ENCODE data around the gene DEFB114.

The DEFB114 gene

GRCh38 chr6:49982046-49982445 is 18.1 kb upstream of the DEFB114 start:
- DNase-seq (ENCODE audit: low read depth): no peak
- TF ChIP-seq CTCF (conservative IDR thresholded peaks at IDR 0.05; ENCODE audit: low read length): no peak
- no peak overlapping the region for H3K4me3 ChIP-seq (ENCODE audit: low read length)

GRCh38 chr6:49980898-49981297 is 16.9 kb upstream of the DEFB114 start:
- no peak for TF ChIP-seq CTCF (conservative IDR thresholded peaks at IDR 0.05; ENCODE audit: low read length)
- H3K4me3 ChIP-seq (ENCODE audit: low read length): no peak overlapping the region
- peak; percentile 20 for DNase-seq (ENCODE audit: low read depth)

GRCh38 chr6:49979584-49979983 is 15.6 kb upstream of the DEFB114 start:
- DNase-seq (ENCODE audit: low read depth): no peak
- H3K4me3 ChIP-seq (ENCODE audit: low read length): no peak overlapping the region
- TF ChIP-seq CTCF (conservative IDR thresholded peaks at IDR 0.05; ENCODE audit: low read length): no peak

GRCh38 chr6:49978332-49979226 is 14.6 kb upstream of the DEFB114 start:
- no peak for TF ChIP-seq CTCF (conservative IDR thresholded peaks at IDR 0.05; ENCODE audit: low read length)
- peak overlapping the region; percentile 12; the same call in 1 of the 2 replicates for H3K4me3 ChIP-seq (ENCODE audit: low read length)
- no peak for DNase-seq (ENCODE audit: low read depth)

- H3K4me3 ChIP-seq (ENCODE audit: low read length): no peak within 1 kb of the TSS
- no peak for DNase-seq (ENCODE audit: low read depth)
- no peak for TF ChIP-seq CTCF (conservative IDR thresholded peaks at IDR 0.05; ENCODE audit: low read length)
Measured at GRCh38 chr6:49969605-49970004, 5.6 kb upstream of the DEFB114 start, which contains the start of gene DEFB113. DEFB113 (minus strand) TSS chr6:49969625; CDS start chr6:49969625, 0 bp downstream.

GRCh38 chr6:49966823-49967222 is 2.9 kb upstream of the DEFB114 start:
- no peak for DNase-seq (ENCODE audit: low read depth)
- no peak for TF ChIP-seq CTCF (conservative IDR thresholded peaks at IDR 0.05; ENCODE audit: low read length)
- H3K4me3 ChIP-seq (ENCODE audit: low read length): no peak overlapping the region

- no peak overlapping the region for H3K4me3 ChIP-seq (ENCODE audit: low read length)
- DNase-seq (ENCODE audit: low read depth): no peak
- no peak for TF ChIP-seq CTCF (conservative IDR thresholded peaks at IDR 0.05; ENCODE audit: low read length)
Measured at GRCh38 chr6:49966334-49966733, 2.4 kb upstream of the DEFB114 start.

All from AG10803 (cell line).